Measurements from ENCODE around the gene SAMD3. TPM values are rescaled to one million over a fixed set of nuclear protein-coding genes. Genes with fewer than 3 reads are reported as not detected.
"Not testable (repeated sequence)": the region's sequence is repeated elsewhere in the genome, so short reads cannot be mapped to it uniquely, and the experiment has no call there.

The SAMD3 gene
- total RNA-seq, 2 donors from 2014 or later: 41.3 to 44.8 TPM

- no peaks in the 10 kb centered on the region for H3K27me3 Mint-ChIP-seq (ENCODE audit: insufficient read depth)
- DNase-seq: no peak
- H3K4me1 Mint-ChIP-seq: no peaks in the 10 kb centered on the region
- H3K36me3 Mint-ChIP-seq (ENCODE audit: low read depth): no peaks in the 10 kb centered on the region
- Histone ChIP-seq H3K27me3 (ENCODE audit: control insufficient read depth, insufficient read depth, low read length, poor library complexity, severe bottlenecking) (no peaks in the 10 kb centered on the region), H3K36me3 (ENCODE audit: control insufficient read depth, insufficient read depth, low read length) (no peaks in the 10 kb centered on the region), H3K4me1 (ENCODE audit: control insufficient read depth, insufficient read depth, low read length) (no peaks in the 10 kb centered on the region), H3K4me3 (ENCODE audit: low read length) (no peak overlapping the region), H3K9me3 (ENCODE audit: control insufficient read depth, low read length) (no peaks in the 10 kb centered on the region), H3K27ac (ENCODE audit: low read depth, low read length) (no peak overlapping the region), H3K9ac (ENCODE audit: extremely low read depth, low read length, poor library complexity, severe bottlenecking) (no peak overlapping the region)
- no peaks in the 10 kb centered on the region for H3K9me3 Mint-ChIP-seq
- TF ChIP-seq CTCF (conservative IDR thresholded peaks at IDR 0.05): no peak
- H3K27ac Mint-ChIP-seq: no peak overlapping the region
- no peak overlapping the region for H3K4me3 Mint-ChIP-seq
- 96 to 100% methylated on average over 1 to 2 of the region's 2 CpGs for WGBS, 2 experiments (ENCODE audit: insufficient coverage in 1 of 2, insufficient read length in 1 of 2)
Observed at GRCh38 chr6:130239755-130240154, 17.0 kb upstream of the SAMD3 start.

- H3K4me1 ChIP-seq (ENCODE audit: control insufficient read depth, insufficient read depth, low read length): no peaks in the 10 kb centered on the region
- H3K27ac Mint-ChIP-seq: no peak overlapping the region
- no peak for TF ChIP-seq CTCF (conservative IDR thresholded peaks at IDR 0.05)
- no peaks in the 10 kb centered on the region for H3K9me3 ChIP-seq (ENCODE audit: control insufficient read depth, low read length)
- H3K9ac ChIP-seq (ENCODE audit: extremely low read depth, low read length, poor library complexity, severe bottlenecking): no peak overlapping the region
- H3K27me3 ChIP-seq (ENCODE audit: control insufficient read depth, insufficient read depth, low read length, poor library complexity, severe bottlenecking): no peaks in the 10 kb centered on the region
- no peaks in the 10 kb centered on the region for H3K36me3 Mint-ChIP-seq (ENCODE audit: low read depth)
- no peaks in the 10 kb centered on the region for H3K27me3 Mint-ChIP-seq (ENCODE audit: insufficient read depth)
- WGBS, 2 experiments (ENCODE audit: insufficient coverage in 1 of 2, insufficient read length in 1 of 2): 18 to 60% methylated on average over 2 to 3 of the region's 3 CpGs
- no peak overlapping the region for H3K4me3 ChIP-seq (ENCODE audit: low read length)
- H3K4me3 Mint-ChIP-seq: no peak overlapping the region
- no peak overlapping the region for H3K27ac ChIP-seq (ENCODE audit: low read depth, low read length)
- DNase-seq: no peak
- H3K36me3 ChIP-seq (ENCODE audit: control insufficient read depth, insufficient read depth, low read length): no peaks in the 10 kb centered on the region
- no peaks in the 10 kb centered on the region for H3K9me3 Mint-ChIP-seq
- H3K4me1 Mint-ChIP-seq: peaks cover 6% of the 10 kb centered on the region
Observed at GRCh38 chr6:130233330-130233729, 10.6 kb upstream of the SAMD3 start.

- H3K36me3 Mint-ChIP-seq (ENCODE audit: low read depth); H3K4me3 ChIP-seq (ENCODE audit: low read length); H3K27me3 ChIP-seq (ENCODE audit: control insufficient read depth, insufficient read depth, low read length, poor library complexity, severe bottlenecking); H3K4me1 Mint-ChIP-seq; H3K4me3 Mint-ChIP-seq; H3K9me3 Mint-ChIP-seq; H3K27ac Mint-ChIP-seq; H3K9me3 ChIP-seq (ENCODE audit: control insufficient read depth, low read length); H3K9ac ChIP-seq (ENCODE audit: extremely low read depth, low read length, poor library complexity, severe bottlenecking); H3K36me3 ChIP-seq (ENCODE audit: control insufficient read depth, insufficient read depth, low read length); H3K4me1 ChIP-seq (ENCODE audit: control insufficient read depth, insufficient read depth, low read length); H3K27ac ChIP-seq (ENCODE audit: low read depth, low read length); DNase-seq; H3K27me3 Mint-ChIP-seq (ENCODE audit: insufficient read depth): not testable (repeated sequence)
- WGBS, 2 experiments (ENCODE audit: insufficient coverage in 1 of 2, insufficient read length in 1 of 2): 86% methylated on average over 2 to 5 of the region's 6 CpGs
Observed at GRCh38 chr6:130230531-130230930, 7.8 kb upstream of the SAMD3 start.

GRCh38 chr6:130229645-130230044, 6.9 kb upstream of the SAMD3 start:
- peaks cover 5% of the 10 kb centered on the region for H3K36me3 Mint-ChIP-seq (ENCODE audit: low read depth)
- no peaks in the 10 kb centered on the region for H3K4me1 ChIP-seq (ENCODE audit: control insufficient read depth, insufficient read depth, low read length)
- H3K27ac Mint-ChIP-seq: no peak overlapping the region
- peaks cover 8% of the 10 kb centered on the region for H3K9me3 Mint-ChIP-seq
- DNase-seq: no peak
- H3K27ac ChIP-seq (ENCODE audit: low read depth, low read length): no peak overlapping the region
- peaks cover 10% of the 10 kb centered on the region for H3K9me3 ChIP-seq (ENCODE audit: control insufficient read depth, low read length)
- H3K9ac ChIP-seq (ENCODE audit: extremely low read depth, low read length, poor library complexity, severe bottlenecking): no peak overlapping the region
- no peak for TF ChIP-seq CTCF (conservative IDR thresholded peaks at IDR 0.05)
- 51 to 75% methylated on average over 4 of the region's 4 CpGs for WGBS, 2 experiments (ENCODE audit: insufficient coverage in 1 of 2, insufficient read length in 1 of 2)
- H3K36me3 ChIP-seq (ENCODE audit: control insufficient read depth, insufficient read depth, low read length): no peaks in the 10 kb centered on the region
- no peak overlapping the region for H3K4me3 ChIP-seq (ENCODE audit: low read length)
- H3K4me1 Mint-ChIP-seq: peaks cover 7% of the 10 kb centered on the region
- no peak overlapping the region for H3K4me3 Mint-ChIP-seq
- H3K27me3 Mint-ChIP-seq (ENCODE audit: insufficient read depth): no peaks in the 10 kb centered on the region
- H3K27me3 ChIP-seq (ENCODE audit: control insufficient read depth, insufficient read depth, low read length, poor library complexity, severe bottlenecking): no peaks in the 10 kb centered on the region

Data from endodermal cell (in vitro differentiated cells).